Heart left ventricle (tissue), 16 donors: ENCODE measurements around the gene PLB1. TPM values are rescaled to one million over a fixed set of nuclear protein-coding genes. Genes with fewer than 3 reads are reported as not detected.

Experiments
- ATAC-seq, 4 donors: fragments of 200-7000 bp; cut with Tn5 transposase; one replicate each; pipeline ENCODE4 v1.9.1; 2020 to 2022; ENCODE audit warnings: moderate library complexity in 4 of 4, mild to moderate bottlenecking in 3 of 4, moderate number of reproducible peaks in 1 of 4
- DNase-seq, 5 donors: peaks; one replicate each; pipeline ENCODE4 v3.0.0-alpha.2; 2020
- H3K27ac ChIP-seq, 12 donors: fragments of 200-600 bp; sonication (generic) in 4 of 12; one replicate each; pipeline versions ENCODE4 v1.5.0 to v1.8.0; 2016 to 2022; ENCODE audit warnings: mild to moderate bottlenecking in 2 of 12
- H3K27me3 ChIP-seq, 9 donors: fragments of 200-600 bp; sonication (generic) in 2 of 9; one replicate each; pipeline versions ENCODE4 v1.5.1 to v1.8.0; 2016 to 2022; ENCODE audit warnings: mild to moderate bottlenecking in 3 of 9
- H3K36me3 ChIP-seq, 9 donors: fragments of 200-600 bp; sonication (generic) in 2 of 9; one replicate each; pipeline versions ENCODE4 v1.5.0 to v1.8.0; 2018 to 2022; ENCODE audit warnings: mild to moderate bottlenecking in 2 of 9
- H3K4me1 ChIP-seq, 12 donors: fragments of 200-600 bp; sonication (generic) in 4 of 12; one replicate each; pipeline versions ENCODE4 v1.5.0 to v1.8.0; 2016 to 2022; ENCODE audit warnings: mild to moderate bottlenecking in 3 of 12
- H3K4me3 ChIP-seq, 12 donors: fragments of 200-600 bp; sonication (generic) in 4 of 12; one replicate each; pipeline versions ENCODE4 v1.5.0 to v1.8.0; 2017 to 2022; ENCODE audit warnings: mild to moderate bottlenecking in 9 of 12, moderate library complexity in 4 of 12
- H3K9me3 ChIP-seq, 12 donors: fragments of 200-600 bp; sonication (generic) in 4 of 12; one replicate each; pipeline versions ENCODE4 v1.5.0 to v1.8.0; 2016 to 2022; ENCODE audit warnings: mild to moderate bottlenecking in 1 of 12
- CTCF ChIP-seq, 12 donors: fragments of 200-600 bp; sonication (generic) in 4 of 12; IDR thresholded peaks; one replicate each; pipeline versions ENCODE4 v1.5.0 to v1.8.0; 2018 to 2022; ENCODE audit warnings: antibody characterized with exemption in 12 of 12, mild to moderate bottlenecking in 5 of 12
- POLR2A ChIP-seq, 2 donors: fragments of 450-650 bp; IDR thresholded peaks; one replicate each; pipeline ENCODE4 v1.6.1; 2017; ENCODE audit warnings: antibody characterized with exemption in 2 of 2, mild to moderate bottlenecking in 2 of 2, moderate library complexity in 2 of 2
- WGBS, 4 donors: extraction: QIAGEN DNeasy Blood & Tissue Kit in 2 of 4; methylation state at CpG; one replicate each; pipeline versions ENCODE4 v1.1.5 to v1.1.7; 2013 to 2018; 5-methylcytosine and 5-hydroxymethylcytosine counted together
- intact Hi-C, 10 donors: fragments of 100-400 bp; cut with DNase I; formaldehyde crosslinking; loops; one replicate each; pipeline versions ENCODE4 v1.11.1 to v1.14.2; 2022
- polyA plus RNA-seq, 2 donors: library from polyadenylated mRNA; stranded (reverse); fragments of 200-250 nt; gene quantifications; one replicate each; pipeline ENCODE4 v1.2.3, GENCODE V29; 2013
- total RNA-seq, 9 donors: library from RNA; depleted of rRNA in 2 of 9; stranded (reverse); fragments of >200 nt in 2 of 9; fragmentation: NEBNext Ultra II Directional in 3 of 9; extraction: Animal tissue kit (Norgen Biotek cat#: 25700) in 3 of 9; gene quantifications; one replicate each; pipeline versions ENCODE4 v1.1.0 to v1.2.4, GENCODE V29; 2016 to 2023
- donor health status: ischemic (EF 13 %, LVEDD 7.1; RV severe dilation, severe dysfunction).
- donor health status: healthy with polysubstance abuse.
- donor health status: DM: no; HTN: yes; CAD: no.
- donor health status: DM: no; HTN: no; CAD: no.
- donor health status: ischemic (EF 25% LVEDD 6.9; RV normal size, moderate dysfunction).
- donor health status: ischemic (EF 25% LVEDD 5.7; RV mildly dilated, moderate dysfunction).
- donor health status: healthy.
- donor health status: DM: yes; HTN: yes; CAD: no.
- donor health status: ischemic (EF 35%, LVEDD 5.7; RV mildly dilated, moderate dysfunction).
- donor health status: nonischemic (EF 11% LVEDD 7.7; RV severe dilation, severe dysfunction).
- donor health status: DM: yes; HTN: yes; CAD: no.
- donor health status: PGD.
- donor health status: ischemic (EF 29% LVEDD 5.4; RV normal size, mild dysfunction).
- donor health status: nonischemic (EF 23%, LVEDD 6.1; RV moderate dilation, normal function).

Gene PLB1
- total and polyA plus RNA-seq, 11 donors: 0.35 to 5.5 (median 1.3) TPM

- no peak overlapping the region for H3K4me3 ChIP-seq
- ATAC-seq: no peak
- 81 to 94% (median 87%) methylated on average over 8 of the region's 8 CpGs for WGBS, 4 donors
- no peak overlapping the region for H3K27ac ChIP-seq
- no peaks in the 10 kb centered on the region for H3K9me3 ChIP-seq
- intact Hi-C loops: no loop called here
- peaks cover 0 to 14% (median 4%) of the 10 kb centered on the region in 12 donors for H3K4me1 ChIP-seq
- H3K27me3 ChIP-seq: no peaks in the 10 kb centered on the region
- no peak for DNase-seq
- no peak for TF ChIP-seq POLR2A (IDR thresholded peaks at IDR 0.05)
- no peak for TF ChIP-seq CTCF (IDR thresholded peaks at IDR 0.05)
- no peaks in the 10 kb centered on the region for H3K36me3 ChIP-seq
Measured at GRCh38 chr2:28649481-28650265, 153.8 kb downstream of the PLB1 start.

- no peak overlapping the region for H3K27ac ChIP-seq
- TF ChIP-seq POLR2A (IDR thresholded peaks at IDR 0.05) (no peak), CTCF (IDR thresholded peaks at IDR 0.05) (no peak)
- H3K4me1 ChIP-seq: peaks cover 0 to 15% (median 8%) of the 10 kb centered on the region in 12 donors
- no peak for DNase-seq
- no peaks in the 10 kb centered on the region for H3K27me3 ChIP-seq
- WGBS, 4 donors: 65 to 91% (median 68%) methylated on average over 4 of the region's 4 CpGs
- H3K4me3 ChIP-seq: no peak overlapping the region
- intact Hi-C loops: no loop called here
- H3K9me3 ChIP-seq: no peaks in the 10 kb centered on the region
- H3K36me3 ChIP-seq: no peaks in the 10 kb centered on the region
- no peak for ATAC-seq
Measured at GRCh38 chr2:28650266-28650584, 154.4 kb downstream of the PLB1 start.

GRCh38 chr2:28652217-28652616, 156.4 kb downstream of the PLB1 start:
- Histone ChIP-seq H3K9me3 (no peaks in the 10 kb centered on the region), H3K4me1 (peaks cover 0 to 16% (median 8%) of the 10 kb centered on the region in 12 donors), H3K27ac (no peak overlapping the region), H3K4me3 (no peak overlapping the region), H3K36me3 (no peaks in the 10 kb centered on the region), H3K27me3 (no peaks in the 10 kb centered on the region)
- 42 to 68% (median 47%) methylated on average over 1 of the region's 1 CpG for WGBS, 4 donors
- ATAC-seq: no peak
- intact Hi-C loops: no loop called here
- no peak for TF ChIP-seq CTCF (IDR thresholded peaks at IDR 0.05)
- TF ChIP-seq POLR2A (IDR thresholded peaks at IDR 0.05): no peak
- no peak for DNase-seq

- Histone ChIP-seq H3K9me3 (peaks cover 0 to 3% (median 0%) of the 10 kb centered on the region in 12 donors), H3K27ac (no peak overlapping the region), H3K27me3 (no peaks in the 10 kb centered on the region), H3K4me1 (peaks cover 0 to 22% (median 4%) of the 10 kb centered on the region in 12 donors), H3K4me3 (no peak overlapping the region), H3K36me3 (no peaks in the 10 kb centered on the region)
- 66 to 81% (median 68%) methylated on average over 2 of the region's 2 CpGs for WGBS, 4 donors
- intact Hi-C loops: no loop called here
- ATAC-seq (peak in 1 of 4 donors; percentile 11), DNase-seq (no peak)
- TF ChIP-seq POLR2A (IDR thresholded peaks at IDR 0.05): no peak
- no peak for TF ChIP-seq CTCF (IDR thresholded peaks at IDR 0.05)
Measured at GRCh38 chr2:28653892-28654662, 158.2 kb downstream of the PLB1 start.
